Stimulated activated naive CD4-positive, alpha-beta T cell (primary cell): ENCODE measurements around the gene LAMP1.
"Not testable (repeated sequence)": the region's sequence is repeated elsewhere in the genome, so short reads cannot be mapped to it uniquely, and the experiment has no call there.

ENCODE experiments used
- DNase-seq, 6 experiments: peaks; one replicate each; lab custom pipeline; 2025; lab: John Stamatoyannopoulos, UW

LAMP1 gene

DNA sequence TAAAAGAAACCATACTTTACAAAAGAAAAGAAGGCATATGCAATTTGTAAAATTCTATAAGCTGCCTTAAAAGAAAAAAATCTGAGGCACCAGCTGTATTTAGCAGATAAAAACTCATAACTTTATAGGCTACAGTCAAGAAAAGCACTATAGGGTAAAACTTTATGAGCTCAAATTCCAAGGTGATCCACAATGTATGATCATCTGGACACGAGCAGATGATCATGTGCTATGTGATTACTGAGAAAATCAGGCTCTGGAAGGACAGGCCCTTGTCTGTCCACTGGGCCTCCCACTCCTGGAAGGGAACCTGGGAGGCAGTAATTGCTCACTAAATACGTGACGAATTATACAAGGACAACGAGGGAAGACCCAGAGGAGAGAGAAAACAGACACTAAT, 59.6 kb downstream of the LAMP1 start:
- no peak for DNase-seq

GRCh38 chr13:113357529-113357928, 60.5 kb downstream of the LAMP1 start:
- DNase-seq = no peak

DNA sequence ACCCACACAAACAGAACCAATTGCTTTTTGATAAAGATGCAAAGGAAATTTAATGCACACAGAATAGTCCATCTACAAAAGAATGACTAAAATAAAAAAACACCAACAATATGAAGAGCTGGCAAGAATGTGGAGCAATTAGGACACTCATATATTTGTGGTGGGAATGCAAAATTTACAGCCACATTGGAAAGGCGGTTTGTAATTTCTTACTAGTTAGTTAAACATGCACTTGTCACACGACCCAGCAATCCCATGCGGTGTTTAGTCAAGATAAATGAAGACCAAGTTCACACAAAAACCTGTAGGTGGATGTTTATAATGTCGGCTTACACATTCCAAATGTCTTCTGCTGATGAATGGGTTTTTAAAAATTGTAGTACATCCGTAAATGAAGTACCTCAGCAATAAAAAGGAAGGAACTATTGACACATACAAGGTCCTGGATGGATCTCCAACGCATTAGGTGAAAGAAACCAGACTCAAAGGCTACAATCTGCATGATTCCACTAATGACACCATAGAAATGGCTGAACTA, 61.7 kb downstream of the LAMP1 start:
- no peak for DNase-seq

GRCh38 chr13:113359571-113359970, 62.5 kb downstream of the LAMP1 start:
- DNase-seq = no peak

DNA sequence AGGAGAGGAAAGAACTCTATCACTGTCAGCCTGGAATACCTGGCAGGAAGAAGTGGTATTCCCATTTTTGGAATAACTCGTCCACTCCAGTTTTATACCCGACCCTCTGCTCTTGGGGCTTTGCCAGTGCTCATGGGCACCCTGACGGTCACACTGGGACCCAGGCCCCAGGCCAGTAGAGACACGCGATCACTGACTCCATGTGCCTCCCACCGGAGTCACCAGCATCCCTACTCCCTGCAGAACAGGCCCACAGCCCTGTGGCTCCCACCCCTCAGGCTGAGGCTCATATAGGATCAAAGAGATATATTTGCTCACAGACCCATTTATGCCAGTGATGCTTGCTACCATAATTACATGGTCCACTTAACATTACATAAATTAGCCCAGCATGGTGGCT, 63.4 kb downstream of the LAMP1 start:
- DNase-seq = no peak

DNA sequence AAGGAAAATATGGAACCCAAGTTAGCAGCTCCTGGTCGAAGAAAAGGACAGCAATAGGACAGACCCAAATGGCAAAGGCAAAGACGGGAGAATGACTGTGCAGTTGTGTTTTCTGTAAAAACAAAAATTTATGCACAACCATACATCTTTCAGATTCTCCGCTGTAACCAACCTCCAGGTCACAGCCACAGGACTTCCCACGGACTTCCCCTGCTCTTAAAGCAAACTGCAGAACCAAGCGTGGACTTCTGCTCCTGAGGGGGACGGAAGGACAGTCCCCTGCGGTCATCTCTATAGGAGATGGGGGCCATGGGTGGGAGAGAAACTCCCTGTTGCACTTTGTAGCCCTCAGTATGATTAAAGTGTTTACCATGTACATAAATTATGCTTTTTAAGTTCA, 64.4 kb downstream of the LAMP1 start:
- no peak for DNase-seq

DNA sequence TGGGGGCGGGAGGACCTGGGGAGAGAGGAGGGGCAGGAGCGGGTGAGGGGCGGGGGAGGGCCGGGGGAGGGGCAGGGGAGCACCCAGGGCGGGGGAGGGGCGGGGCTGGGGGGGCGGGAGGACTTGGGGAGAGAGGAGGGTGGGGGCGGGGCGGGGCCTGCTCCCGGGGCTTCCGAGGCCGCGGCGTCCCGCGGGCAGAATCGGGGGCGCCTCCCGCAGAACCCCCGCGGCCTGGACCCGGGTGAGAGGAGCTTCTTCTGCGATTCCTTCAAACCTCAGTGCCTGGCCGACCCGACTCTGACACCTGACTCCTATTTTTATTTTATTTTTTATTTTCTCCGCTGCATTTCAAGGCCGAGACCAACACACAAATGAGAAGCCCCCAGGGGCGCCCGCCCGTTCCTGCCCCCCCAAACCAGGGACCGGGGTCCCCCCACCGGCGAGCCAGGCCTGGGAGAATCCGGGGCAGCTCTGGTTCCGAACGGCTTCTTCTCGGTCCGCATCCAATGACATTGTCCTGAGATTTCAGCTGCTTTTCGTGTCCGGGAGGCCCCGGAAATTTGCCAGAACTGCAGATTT, 67.4 kb downstream of the LAMP1 start:
- DNase-seq = peak in 3 of 6 experiments; percentile 5 to 44 (median 29)

DNA sequence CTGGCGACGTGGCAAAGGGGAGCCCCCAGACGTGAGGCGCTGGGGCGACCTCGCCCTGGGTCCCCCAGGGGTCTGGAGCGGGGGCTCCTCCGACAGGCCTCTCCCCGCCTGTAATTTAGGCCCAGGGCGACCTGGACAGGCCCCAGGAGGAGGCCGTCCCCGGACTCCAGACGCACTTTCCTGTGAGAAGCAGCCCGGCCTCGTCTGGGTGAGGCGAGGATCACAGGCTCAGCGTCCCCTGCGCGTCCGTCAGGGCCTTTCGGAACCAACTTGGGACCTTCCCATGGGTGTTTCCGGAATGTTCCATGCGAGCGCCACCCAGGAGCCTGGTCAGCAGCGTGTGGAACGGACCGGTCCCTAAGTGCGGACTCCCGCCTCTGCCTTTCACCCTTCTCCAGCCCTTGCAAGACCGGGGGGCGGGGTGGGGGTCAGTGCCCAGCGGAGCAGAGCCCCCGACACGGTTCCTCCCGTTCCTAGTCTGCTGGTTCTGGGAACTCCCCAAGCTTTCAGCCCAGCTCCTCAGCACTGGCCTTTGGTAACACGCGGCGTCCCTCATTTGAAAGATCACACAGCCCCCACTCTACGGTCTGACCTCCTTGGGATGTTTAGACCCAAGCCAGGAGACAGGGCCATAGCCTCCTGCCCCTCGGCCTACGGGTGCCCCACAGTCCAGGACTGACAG, 68.0 kb downstream of the LAMP1 start:
- no peak for DNase-seq

DNA sequence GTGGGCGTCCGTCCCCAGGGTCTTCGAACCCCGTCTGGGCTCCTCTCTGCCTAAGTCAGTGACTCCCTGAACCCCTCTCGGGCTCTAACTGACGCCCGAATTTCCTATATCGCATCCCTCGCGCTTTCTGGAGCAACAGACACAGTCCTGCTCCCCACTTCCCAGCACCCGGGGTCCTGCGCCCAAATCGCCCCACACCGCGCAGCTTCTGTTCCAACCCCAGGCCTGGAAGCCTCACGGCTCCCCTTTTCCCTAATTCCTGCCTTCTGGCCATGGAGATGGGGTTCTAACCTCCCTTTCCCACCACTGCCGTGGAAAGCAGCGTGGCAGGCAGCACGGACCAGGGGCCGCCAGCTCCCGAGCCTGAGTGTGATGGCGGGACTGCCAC, 68.5 kb downstream of the LAMP1 start:
- no peak for DNase-seq

- DNase-seq = no peak
Measured at GRCh38 chr13:113365971-113366588, 69.0 kb downstream of the LAMP1 start.

GRCh38 chr13:113367020-113367560, 70.1 kb downstream of the LAMP1 start:
- no peak for DNase-seq

GRCh38 chr13:113367771-113368170, 70.7 kb downstream of the LAMP1 start:
- no peak for DNase-seq

DNA sequence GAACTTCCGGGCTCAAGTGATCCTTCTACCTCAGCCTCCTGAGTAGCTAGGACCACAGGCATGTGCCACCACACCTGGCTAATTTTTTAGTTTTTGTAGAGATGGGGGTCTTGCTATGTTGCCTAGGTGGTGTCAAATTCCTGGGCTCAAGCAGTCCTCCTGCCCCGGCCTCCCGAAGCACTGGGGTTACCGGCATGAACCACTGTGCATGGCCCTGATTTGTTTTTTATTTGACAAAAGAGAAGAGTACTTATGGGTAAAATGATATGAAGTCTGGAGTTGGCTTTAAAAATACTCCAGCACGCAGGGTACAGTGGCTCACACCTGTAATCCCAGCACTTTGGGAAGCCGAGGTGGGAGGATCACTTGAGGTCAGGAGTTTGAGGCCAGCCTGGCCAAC, 71.3 kb downstream of the LAMP1 start:
- not testable (repeated sequence) for DNase-seq

- no peak for DNase-seq
Measured at GRCh38 chr13:113369189-113369588, 72.2 kb downstream of the LAMP1 start.

DNA sequence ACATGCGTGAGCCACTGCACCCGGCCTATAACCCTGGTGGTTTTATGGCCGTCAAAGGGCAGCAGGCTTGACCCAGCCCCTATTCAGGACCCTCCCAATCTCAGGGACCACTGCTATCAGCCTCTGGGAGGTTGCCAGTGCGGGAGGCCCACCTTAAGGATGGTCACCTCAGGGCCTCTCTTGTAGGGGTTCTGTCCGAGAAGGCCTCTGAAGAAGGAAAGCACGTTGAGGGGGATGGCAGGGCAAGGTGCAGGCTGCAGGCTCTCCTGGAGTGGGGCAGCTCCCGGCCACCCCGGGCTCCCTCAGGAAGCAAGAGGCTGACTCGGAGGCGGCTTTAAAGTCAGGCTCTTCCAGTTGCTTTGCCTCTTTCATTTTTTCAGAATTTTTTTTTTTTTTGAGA, 72.8 kb downstream of the LAMP1 start:
- DNase-seq = no peak

GRCh38 chr13:113371061-113371460, 74.0 kb downstream of the LAMP1 start:
- no peak for DNase-seq

- DNase-seq = not testable (repeated sequence)
Measured at GRCh38 chr13:113371701-113372100, 74.7 kb downstream of the LAMP1 start.
